HG03039 (cell line): ENCODE data around the gene FADD.

Source experiments
- ATAC-seq: cut with Tn5 transposase; IDR thresholded peaks from one replicate; pipeline ENCODE4 v1.9.1; 2021; ENCODE audit warnings: mild to moderate bottlenecking, moderate library complexity; ENCODE audit not compliant: unreplicated experiment

FADD gene, protein sequence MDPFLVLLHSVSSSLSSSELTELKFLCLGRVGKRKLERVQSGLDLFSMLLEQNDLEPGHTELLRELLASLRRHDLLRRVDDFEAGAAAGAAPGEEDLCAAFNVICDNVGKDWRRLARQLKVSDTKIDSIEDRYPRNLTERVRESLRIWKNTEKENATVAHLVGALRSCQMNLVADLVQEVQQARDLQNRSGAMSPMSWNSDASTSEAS

DNA sequence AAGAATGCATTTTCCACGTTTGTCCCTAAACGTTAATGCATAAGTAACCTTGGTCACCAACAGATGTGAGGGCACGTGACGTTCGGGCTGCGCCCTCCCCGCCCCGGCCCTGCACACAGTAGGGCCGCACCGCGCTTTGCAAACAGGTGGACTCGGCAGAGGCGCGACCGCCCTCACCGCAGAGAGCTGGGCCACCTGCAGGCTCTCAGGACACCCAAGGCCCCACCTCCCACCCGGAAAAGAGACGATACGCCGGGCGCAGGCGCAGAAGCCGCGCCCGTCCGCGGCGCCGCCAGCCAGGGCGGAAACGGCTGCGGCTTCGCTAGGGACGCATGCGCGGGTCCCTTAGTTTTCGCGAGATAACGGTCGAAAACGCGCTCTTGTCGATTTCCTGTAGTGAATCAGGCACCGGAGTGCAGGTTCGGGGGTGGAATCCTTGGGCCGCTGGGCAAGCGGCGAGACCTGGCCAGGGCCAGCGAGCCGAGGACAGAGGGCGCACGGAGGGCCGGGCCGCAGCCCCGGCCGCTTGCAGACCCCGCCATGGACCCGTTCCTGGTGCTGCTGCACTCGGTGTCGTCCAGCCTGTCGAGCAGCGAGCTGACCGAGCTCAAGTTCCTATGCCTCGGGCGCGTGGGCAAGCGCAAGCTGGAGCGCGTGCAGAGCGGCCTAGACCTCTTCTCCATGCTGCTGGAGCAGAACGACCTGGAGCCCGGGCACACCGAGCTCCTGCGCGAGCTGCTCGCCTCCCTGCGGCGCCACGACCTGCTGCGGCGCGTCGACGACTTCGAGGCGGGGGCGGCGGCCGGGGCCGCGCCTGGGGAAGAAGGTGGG, at the start of gene FADD:
FADD (plus strand) TSS at position 377 of the 831 bp plus-strand sequence; CDS start at position 541, 164 bp downstream.
- ATAC-seq, result peak; percentile 63

DNA sequence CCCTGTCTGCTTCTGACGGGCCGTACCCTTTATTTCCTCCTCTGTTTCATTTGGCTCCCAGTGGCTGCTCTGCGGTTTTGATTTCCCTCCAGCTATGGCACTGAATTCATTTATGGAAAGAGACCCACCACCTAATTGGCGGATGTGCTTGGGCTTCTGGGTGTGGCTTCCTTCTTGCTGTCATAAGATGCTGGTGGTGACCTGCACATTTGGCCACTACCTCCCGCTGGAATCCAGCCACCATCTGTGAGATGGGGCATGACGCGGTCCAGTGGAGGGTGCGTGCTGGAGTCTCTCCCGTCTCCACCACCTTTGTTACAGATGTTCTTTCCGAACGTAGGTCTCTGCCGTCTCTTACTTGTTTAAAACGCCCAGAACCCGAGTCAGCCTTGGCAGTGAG, 47.7 kb upstream of the FADD start:
- no peak for ATAC-seq

DNA sequence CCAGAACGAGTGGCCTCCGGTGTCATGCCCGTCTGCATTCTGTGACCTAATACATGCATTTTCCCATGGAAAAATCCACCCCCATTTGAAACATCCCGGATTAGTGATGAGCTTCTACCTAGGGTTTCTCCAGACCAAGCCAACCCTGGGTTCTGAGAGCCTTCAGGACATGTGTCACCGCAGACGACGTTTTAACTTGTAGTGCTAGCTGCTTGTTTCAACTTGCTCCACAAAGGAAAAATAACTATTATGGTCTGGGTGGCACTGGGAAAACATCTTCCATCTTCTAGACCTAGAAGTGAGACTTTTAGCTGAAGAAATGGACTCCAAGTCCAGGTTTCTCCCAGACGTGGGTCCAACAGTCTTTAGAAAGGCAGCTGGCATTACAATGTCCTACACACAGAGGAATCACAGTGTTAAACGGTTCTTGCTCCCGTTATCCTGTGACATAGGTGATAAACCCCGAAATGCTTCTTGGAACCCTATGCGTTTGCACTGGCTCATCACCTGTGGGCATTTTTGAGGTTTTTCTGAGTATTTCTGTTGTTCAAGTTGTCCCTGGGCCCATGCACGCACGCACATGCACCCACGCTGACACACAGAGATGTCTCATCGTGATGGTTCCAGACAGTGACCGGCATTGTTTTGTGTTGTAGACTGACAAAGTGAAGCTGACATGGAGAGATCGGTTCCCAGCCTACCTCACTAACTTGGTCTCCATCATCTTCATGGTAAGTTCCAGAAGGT, 46.6 kb upstream of the FADD start:
- ATAC-seq, result no peak

DNA sequence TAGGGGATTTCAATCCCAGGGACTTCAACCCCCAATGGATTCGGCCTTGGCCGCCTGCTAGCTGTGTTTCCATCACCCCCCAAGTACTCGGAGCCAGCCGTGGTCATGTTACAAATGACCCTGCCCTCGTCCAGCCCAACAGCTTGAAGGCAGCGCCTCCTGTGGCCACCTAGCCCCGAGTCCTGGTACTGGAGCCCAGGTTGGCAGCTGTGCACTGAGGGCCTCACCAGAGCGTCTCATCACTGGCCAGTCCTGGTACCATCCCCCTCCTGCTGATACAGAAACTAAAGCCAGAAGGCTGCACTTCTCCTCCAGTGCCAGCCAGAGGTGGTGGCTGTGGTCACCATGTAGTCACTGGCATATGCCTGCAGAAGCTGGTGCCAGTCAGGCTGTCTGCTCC, 44.9 kb upstream of the FADD start:
- no peak for ATAC-seq

DNA sequence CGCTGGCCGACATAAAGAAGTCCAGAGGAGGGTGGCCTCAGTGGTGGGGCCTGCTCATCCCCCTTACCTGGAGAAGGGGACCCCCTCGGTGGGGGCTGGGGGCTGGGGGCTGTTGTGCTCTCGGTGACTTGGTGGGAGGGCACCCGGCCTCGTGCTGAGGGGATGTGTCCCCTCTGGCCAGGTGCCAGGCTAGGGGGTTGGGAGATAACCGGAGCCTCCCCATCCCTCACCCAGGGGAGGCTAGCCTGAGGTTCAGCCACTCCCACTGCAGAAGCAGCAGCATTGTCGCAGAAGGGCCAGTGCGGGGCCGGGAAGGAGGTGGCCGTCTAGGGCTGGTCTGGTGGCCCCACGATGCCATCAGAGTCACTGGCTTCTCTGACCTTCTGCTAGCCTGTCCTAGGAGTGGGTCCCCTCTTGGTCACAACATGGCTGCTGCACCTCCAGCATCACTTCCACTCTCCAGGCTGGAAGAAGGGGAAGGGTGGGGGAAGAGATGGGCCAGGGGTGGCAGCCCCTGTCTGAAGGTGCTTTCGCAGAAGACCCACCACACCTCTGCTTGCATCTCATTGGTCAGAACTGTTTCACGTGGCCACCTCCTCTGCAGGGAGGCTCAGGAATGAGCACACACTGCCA, 44.2 kb upstream of the FADD start:
- no peak for ATAC-seq

DNA sequence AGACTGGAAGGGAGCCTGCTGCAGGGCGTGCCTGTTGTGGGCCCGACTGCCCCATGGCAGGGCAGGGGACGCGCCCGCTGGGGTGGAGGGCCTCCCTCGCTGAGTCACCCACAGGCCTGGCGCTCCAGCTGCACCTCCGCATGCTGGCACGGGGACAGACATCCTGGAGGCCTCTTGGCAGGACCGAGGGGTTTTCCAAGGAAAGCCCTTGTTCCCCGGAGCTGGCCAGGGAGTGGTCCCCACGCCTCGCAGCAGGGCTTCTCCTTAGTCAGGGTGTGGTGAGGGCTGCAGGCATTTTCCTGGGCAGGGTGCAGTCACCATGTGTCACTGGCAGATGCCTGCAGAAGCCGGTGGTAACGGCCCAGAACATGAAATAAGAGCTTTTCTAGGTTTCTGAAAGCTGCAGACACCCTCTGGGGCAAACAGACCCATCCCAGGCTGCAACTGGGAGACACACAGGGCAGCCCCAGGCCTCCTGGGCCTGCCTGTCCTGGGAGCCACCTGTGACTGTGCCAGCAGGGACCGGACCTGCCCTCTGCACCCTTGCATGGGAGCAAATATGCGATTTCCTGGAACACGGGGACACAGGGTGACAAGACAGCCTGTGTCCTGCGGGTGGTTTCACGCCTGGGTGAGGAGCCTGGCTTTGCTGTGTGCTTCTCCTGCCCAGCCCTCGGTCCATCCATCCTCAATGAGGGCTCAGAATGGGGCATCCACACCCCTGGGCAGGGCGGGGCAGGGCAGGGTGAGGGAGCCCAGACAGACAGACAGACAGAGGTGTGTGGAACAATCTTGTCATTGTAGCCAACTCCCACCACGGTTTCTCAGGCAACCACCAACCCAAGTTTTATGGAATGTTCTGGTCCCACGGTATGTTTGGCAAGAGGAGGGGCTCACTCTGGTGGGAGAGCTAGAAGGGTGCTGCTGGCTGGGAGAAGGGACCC, 43.2 kb upstream of the FADD start:
- no peak for ATAC-seq

DNA sequence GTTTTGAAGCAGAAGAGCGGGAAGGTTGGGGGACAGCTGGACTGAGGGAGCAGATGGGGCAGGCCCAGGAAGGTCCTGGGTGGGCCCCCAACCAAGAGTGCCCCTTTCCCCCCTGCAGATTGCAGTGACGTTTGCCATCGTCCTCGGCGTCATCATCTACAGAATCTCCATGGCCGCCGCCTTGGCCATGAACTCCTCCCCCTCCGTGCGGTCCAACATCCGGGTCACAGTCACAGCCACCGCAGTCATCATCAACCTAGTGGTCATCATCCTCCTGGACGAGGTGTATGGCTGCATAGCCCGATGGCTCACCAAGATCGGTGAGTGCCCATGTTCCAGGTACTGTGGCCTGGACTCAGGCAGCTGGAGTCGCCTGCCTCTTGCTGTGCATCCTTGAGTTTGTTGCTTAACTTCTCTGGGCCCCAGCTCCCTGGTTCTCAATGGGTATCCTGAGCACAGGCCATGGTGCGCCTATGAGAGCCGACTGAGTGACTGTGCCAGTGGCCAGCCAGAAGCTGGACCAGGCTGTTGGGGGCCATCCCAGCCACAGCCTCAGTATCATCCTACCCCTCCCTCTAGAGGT, 42.0 kb upstream of the FADD start:
- ATAC-seq, result no peak

DNA sequence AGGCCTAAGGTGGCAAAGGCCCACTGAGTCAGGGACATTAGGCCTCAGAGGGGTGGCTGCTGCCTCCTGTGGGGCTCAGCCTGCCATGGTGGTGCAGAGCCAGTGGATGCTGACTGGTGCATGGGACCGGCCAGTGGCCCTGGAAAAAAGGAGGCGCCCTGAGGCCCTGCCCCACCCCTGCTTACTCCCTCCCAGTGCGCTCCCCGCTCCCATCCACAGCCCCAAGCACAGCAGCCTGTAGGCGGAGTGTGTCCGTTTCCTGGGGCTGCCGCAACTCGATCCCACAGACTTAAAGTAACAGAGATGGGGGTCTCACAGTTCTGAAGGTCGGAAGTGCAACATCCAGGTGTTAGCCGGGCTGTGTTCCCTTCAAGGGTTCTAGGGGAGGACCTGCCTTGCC, 38.4 kb upstream of the FADD start:
- ATAC-seq, result no peak

DNA sequence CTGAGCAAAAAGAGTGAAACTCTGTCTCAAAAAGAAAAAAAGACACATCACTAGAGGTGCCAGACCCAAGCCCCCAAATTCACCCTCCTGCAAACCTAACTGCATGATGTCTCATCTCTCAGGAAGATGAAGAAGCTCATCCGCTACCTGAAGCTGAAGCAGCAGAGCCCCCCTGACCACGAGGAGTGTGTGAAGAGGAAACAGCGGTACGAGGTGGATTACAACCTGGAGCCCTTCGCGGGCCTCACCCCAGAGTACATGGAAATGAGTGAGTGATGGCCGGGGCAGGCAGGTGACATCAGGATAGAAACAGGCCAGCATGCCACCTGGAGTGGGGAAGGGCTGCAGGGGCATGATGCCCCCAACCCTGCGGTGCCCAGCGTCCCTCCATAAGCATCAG, 36.0 kb upstream of the FADD start:
- ATAC-seq, result no peak

DNA sequence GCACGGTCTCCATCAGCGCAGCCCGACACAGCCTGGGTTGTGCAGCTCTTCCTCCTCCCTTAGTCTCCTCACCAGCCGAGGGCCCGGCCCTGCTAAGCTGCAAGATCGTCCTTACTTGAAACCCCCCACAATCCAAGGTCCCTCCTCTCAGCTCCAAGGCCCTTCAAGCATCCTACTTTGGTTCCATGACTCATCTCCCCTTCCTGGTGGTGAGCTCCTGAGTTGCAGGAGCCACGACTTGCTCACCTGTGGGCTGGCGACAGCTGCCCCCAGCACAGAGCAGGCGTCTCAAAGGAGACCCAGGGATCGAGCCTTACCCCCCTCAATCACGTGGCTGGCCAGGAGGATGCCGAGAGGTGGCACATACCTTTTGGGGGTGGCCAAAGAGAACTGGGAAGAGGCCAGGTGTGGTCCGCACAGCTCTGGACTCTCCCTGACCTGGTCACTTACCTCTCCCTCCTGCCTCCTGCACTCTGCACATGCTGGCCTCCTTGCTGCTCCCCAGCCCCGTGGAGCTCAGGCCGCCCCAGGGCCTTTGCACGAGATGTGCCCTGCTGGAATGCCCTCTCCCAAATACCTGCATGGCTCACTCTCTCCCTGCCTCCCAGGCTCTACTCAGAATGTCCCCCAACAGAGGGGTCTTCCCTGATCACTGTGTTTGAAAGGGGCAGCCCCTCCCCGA, 35.2 kb upstream of the FADD start:
- no peak for ATAC-seq

DNA sequence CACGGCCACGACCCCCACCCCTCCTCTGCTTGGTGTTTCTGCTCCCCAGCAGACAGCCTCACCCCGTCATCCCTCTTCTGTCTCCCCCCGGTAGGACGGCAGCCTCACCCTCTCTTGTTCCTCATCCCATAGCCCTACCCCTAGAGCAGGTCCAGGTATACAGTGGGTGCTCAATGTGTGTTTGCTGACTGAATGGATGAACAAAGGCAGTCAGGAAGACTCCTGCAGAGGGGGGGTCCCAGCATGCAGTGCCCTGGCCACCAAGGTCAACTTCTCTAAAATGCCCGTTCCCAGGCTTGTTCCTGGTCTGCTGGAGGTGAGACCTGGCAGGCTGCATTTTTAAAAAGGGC, 34.7 kb upstream of the FADD start:
- ATAC-seq, result no peak

DNA sequence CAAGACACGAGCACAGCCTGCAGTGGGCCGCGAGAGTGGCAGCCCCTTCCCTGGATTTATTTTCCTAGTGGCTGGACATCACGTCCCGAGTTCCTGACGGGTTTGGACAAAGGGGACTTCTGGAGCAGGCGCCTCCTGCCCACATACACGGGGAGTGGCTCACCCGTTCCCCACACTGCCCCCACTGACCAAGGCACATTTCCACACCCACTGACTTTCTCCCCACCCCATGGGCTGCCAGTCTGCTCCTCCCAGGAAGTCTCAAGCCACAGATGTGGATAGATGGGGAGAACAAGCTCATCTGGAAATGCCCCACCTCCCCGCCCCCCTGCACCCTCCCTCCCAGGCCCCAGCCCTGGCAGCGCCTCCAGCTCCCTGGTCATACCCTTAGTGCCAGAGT, 34.0 kb upstream of the FADD start:
- ATAC-seq, result no peak

DNA sequence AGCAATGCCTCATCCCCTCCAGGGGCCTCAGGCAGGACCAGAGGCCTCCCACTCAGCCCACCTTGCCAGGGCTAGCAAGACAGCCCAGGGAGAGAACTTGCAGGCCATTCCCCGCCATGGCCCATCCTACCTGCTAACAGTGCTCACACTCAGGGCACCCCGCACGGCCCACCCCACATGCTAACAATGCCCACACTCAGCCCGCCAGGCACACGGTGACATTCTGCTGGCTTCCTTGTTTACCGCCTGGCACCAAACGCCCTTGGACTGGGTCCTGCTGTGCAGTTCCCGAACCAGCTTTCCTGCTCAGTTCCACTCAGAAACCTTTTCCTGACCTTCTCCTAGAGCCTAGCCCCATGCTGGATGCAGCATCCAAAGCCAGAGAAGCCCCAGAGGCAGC, 33.5 kb upstream of the FADD start:
- ATAC-seq, result no peak

DNA sequence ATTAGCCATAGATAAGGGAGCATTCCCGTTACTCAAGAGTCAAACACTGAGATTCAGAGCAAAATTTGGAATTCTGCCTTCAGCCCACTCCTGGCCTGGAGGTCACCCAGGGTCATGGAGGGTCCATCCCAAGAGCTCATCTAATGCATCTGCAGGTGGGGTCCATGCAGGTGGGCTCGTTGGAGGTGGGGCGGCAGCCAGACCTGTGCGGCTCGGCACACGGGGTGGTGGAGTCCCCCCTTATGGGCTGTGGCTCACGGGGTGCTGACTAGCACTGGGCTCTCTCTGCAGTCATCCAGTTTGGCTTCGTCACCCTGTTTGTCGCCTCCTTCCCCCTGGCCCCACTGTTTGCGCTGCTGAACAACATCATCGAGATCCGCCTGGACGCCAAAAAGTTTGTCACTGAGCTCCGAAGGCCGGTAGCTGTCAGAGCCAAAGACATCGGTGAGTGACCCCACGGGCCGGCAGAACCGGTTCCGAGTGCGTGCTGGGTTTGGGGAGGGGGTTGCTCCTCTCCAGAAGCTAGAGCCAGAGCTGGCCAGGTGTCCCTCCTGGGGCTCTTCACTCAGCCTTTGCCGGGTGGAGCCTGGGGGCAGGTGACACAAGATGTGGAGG, 32.4 kb upstream of the FADD start:
- no peak for ATAC-seq

DNA sequence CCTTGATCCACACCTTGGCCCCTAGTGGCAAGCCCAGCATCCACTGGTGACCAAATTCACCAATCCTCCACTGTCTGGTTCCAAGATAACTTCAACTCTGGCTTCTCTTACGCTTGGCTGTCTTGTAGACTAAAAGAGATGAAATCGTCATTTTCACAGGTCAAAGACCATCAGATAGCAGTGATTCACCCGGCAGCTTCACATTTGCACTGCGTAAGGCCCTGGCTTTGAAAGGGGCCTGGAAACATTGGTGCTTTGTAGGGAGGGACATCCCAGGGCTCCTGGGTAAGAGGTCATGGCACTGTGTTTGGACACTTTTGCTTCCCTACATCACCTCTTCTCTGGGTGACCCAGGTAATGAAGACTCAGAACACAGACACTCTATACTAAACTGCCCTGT, 30.1 kb upstream of the FADD start:
- no peak for ATAC-seq

DNA sequence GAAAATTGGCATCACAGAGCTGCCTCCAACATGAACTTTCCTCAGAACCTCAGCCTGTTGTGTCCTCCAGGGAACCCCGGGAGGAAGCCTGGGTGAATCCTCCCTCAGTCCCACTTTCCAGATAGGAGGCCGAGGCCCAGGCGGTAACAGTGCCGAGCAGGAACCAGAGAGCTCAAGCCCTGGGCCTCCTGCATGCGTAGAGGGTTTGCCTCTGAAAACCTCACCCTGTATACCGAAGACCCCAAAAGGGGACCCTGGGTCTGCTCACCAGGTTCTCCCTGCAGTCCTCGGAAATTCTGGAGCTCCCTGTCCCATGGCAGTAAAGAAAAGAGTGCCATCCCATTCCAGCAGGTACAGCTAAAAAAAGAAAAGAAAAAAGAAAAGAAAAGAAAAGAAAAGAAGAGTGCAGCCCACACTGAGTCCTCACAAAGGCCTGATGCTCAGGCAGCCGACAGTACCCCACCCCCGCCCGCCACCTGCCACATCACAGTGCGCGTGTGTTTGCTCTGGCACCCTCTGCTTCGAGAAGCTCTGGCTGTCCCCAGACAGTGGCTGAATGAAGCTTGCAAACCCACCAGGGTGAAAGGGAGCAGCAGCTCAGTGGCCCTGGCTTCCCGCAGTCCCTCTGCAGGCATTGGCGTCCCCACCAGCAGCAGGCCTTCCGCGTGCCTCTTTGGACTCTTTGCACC, 28.4 kb upstream of the FADD start:
- no peak for ATAC-seq

DNA sequence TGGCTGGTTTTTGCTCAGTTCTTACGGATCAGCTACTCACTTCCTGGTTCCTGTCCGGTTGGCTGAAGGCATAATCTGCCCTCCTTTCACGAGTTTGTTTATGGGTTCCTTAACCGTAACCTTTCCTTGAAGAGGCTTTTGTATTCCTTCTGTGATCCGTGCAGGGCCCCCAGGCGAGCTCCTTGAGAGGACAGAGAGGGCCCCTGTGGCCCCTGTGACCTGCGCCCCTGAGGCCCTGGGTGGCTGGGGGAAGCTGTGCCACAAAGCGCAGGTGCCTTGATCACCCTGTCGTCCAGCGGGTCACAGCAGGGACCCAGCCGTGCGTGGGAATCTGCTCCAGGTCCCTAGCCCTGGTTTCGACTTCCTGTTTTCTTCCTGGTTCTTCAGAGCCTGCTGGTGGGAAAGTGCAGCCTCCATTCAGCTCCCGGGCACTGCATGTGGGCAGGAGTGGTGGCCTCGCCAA, 27.8 kb upstream of the FADD start:
- no peak for ATAC-seq

DNA sequence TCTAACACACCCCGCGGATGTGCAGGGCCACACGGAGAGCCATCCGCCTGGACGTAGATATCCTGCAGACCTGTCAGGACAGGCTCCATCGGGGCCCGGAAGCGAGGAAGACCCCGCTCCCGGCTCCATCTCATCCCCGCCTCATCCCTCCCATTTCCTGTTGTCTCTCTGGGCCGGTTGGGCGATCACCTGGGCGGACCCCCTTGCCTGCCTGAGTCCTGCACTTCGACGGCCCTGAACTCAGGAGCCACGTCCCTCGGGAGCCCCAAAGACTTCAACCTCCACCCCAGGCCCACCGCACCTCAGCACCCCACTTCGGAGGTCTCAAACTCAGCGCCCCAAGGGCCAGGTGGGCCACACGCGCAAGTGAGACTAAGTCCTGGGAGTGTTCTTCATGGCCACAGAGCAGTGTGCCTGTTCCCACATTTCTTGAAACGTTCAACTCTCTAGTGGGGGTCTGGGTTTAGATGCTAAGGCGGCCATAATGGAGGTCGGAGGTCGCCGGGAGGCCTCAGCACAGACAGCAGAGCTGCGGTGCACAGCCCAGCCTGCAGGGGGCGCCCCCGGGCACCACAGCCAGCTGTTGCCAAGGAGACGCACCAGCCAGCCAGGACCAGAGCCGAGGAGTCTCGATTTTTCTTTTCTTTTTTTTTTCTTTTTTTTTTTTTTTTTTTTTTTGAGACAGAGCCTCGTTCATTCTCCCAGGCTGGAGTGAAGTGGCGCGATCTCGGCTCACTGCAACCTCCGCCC, 26.0 kb upstream of the FADD start:
- ATAC-seq, result no peak
